ENCODE results near the gene CCDC102A. TPM values are rescaled to one million over a fixed set of nuclear protein-coding genes. Genes with fewer than 3 reads are reported as not detected.

CCDC102A gene
- total RNA-seq, 1 experiment from 2014 or later, result 4.5 TPM

DNA sequence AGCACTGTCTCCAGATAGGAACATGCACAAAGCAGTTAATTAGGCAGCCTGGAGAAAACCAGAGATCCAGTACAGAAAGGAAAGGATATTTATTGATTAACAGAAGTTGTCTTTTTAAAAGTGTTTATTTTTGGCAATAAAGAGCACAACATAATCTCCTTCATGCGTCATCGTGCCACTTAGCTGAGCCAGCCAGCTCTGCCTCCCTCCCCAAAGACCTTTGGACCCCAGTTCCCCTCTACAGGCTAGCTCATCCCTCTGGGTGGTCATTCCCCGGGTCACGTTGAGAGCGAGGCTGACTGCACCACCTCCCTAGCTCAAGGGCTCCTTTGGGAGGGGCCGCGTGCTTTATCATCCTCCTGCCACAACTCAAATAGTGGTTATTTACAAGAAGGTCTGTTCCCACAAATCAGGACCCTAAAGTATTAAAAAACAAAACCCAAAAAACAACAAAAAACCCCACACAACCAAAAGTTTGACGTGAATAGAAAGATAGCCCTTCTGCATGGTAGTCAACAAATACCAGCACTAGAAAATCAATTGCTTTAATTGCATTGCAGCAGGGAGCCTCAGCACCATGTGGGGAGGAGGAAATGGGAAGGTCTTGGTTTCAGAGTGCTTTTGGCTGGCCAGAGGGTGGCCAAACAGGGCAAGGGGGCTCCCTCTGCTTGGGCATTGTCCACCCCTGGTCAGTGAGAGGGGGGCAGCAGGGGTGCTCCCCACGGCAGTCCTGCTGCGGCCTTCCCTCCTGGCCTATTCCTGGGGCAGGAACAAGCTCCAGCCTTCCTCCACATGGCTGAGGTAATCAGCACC, 64.3 kb downstream of the CCDC102A start:
- no peak overlapping the region for H3K4me2 ChIP-seq (ENCODE audit: low read length)
- ATAC-seq (no peak), DNase-seq (ENCODE audit: low read depth, low spot score) (no peak)
- no peaks in the 10 kb centered on the region for H3K79me2 ChIP-seq (ENCODE audit: insufficient read depth, low read length)
- H3K9me2 ChIP-seq (ENCODE audit: insufficient read depth), result no peaks in the 10 kb centered on the region
- no peak overlapping the region for H2AFZ ChIP-seq (ENCODE audit: low read depth, low read length, poor library complexity, severe bottlenecking)
- ChIA-PET POLR2A (interaction anchor here (1.7 kb wide), 1 partner anchor 10 kb away, joined by 7 read pairs; the partner anchor contains the start of gene POLR2C), RAD21 (ENCODE audit: low non-redundant PET in 1 of 2, low total read pairs in 2 of 2, uncharacterized antibody in 2 of 2, unreplicated experiment in 2 of 2) (no interaction called here), CTCF (interaction anchor here (1.4 kb wide), 1 partner anchor 10 kb away, joined by 3 read pairs; the partner anchor contains the start of gene POLR2C)
- no peaks in the 10 kb centered on the region for H3K9me3 ChIP-seq (ENCODE audit: control insufficient read depth in 1 of 2, insufficient read depth in 1 of 2, low read depth in 1 of 2, low read length in 2 of 2)
- H3K9ac ChIP-seq (ENCODE audit: low read length), result no peak overlapping the region
- intact Hi-C loops (cut with micrococcal nuclease), result no loop called here
- H3K4me1 ChIP-seq (ENCODE audit: control insufficient read depth in 1 of 2, insufficient read depth in 2 of 2, low read length in 2 of 2), result peaks cover 11 to 15% of the 10 kb centered on the region in 2 experiments; a peak in 3 of 4 replicates
- no peak overlapping the region for H3K27ac ChIP-seq (ENCODE audit: low read depth, low read length)
- no peak overlapping the region for H3K4me3 ChIP-seq (replicated peaks in 1 of 2; ENCODE audit: low read depth in 1 of 2, low read length in 2 of 2)
- H4K20me1 ChIP-seq (ENCODE audit: insufficient read depth), result no peaks in the 10 kb centered on the region
- no peaks in the 10 kb centered on the region for H3K27me3 ChIP-seq (ENCODE audit: insufficient read depth, low read length)
- no TSS peak for BruUV-seq (replicated peaks)
- peaks cover 37 to 52% of the 10 kb centered on the region in 2 experiments; a peak in 3 of 4 replicates for H3K36me3 ChIP-seq (ENCODE audit: control insufficient read depth in 1 of 2, insufficient read depth in 2 of 2, low read length in 2 of 2)
- TF ChIP-seq EZH2phosphoT487 (IDR thresholded peaks at IDR 0.05; ENCODE audit: borderline replicate concordance) (no peak), SRF (IDR thresholded peaks at IDR 0.05; ENCODE audit: low read depth) (no peak), CBX3 (IDR thresholded peaks at IDR 0.05; ENCODE audit: low read depth) (no peak), FOSL1 (IDR thresholded peaks at IDR 0.05; ENCODE audit: low read depth) (no peak), CEBPB (IDR thresholded peaks at IDR 0.05; ENCODE audit: low read depth) (no peak), SP1 (IDR thresholded peaks at IDR 0.05; ENCODE audit: low read depth) (no peak)
- TF ChIP-seq, protein P1, sequence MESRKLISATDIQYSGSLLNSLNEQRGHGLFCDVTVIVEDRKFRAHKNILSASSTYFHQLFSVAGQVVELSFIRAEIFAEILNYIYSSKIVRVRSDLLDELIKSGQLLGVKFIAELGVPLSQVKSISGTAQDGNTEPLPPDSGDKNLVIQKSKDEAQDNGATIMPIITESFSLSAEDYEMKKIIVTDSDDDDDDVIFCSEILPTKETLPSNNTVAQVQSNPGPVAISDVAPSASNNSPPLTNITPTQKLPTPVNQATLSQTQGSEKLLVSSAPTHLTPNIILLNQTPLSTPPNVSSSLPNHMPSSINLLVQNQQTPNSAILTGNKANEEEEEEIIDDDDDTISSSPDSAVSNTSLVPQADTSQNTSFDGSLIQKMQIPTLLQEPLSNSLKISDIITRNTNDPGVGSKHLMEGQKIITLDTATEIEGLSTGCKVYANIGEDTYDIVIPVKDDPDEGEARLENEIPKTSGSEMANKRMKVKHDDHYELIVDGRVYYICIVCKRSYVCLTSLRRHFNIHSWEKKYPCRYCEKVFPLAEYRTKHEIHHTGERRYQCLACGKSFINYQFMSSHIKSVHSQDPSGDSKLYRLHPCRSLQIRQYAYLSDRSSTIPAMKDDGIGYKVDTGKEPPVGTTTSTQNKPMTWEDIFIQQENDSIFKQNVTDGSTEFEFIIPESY (IDR thresholded peaks at IDR 0.05; ENCODE audit: extremely low read depth, insufficient replicate concordance, low read length), result no peak

All from HCT116 (cell line).